GM18505 (cell line): ENCODE measurements around the gene DOK6.

Experiments used
- ATAC-seq: cut with Tn5 transposase; IDR thresholded peaks from one replicate; pipeline ENCODE4 v1.9.1; 2021; ENCODE audit not compliant: unreplicated experiment
- POLR2A ChIP-seq: IDR thresholded peaks from 4 replicates; pipeline ENCODE4 v1.6.1; 2011; ENCODE audit warnings: borderline replicate concordance; ENCODE audit not compliant: insufficient read depth, insufficient read length; ENCODE audit errors: extremely low read depth

Gene DOK6

GRCh38 chr18:69586537-69586936 lies 185.8 kb downstream of the DOK6 start:
- no peak for ATAC-seq
- TF ChIP-seq POLR2A: no peak

- TF ChIP-seq POLR2A: no peak
- ATAC-seq: no peak
These were observed 187.6 kb downstream of the DOK6 start for GRCh38 chr18:69588301-69588700.

- no peak for ATAC-seq
- TF ChIP-seq POLR2A: no peak
These were observed 189.5 kb downstream of the DOK6 start for GRCh38 chr18:69590150-69590549.

- no peak for ATAC-seq
- no peak for TF ChIP-seq POLR2A
These were observed 195.7 kb downstream of the DOK6 start for GRCh38 chr18:69596345-69596744.

- no peak for TF ChIP-seq POLR2A
- no peak for ATAC-seq
These were observed 196.9 kb downstream of the DOK6 start for GRCh38 chr18:69597561-69597960.

GRCh38 chr18:69599377-69599776 lies 198.7 kb downstream of the DOK6 start:
- no peak for TF ChIP-seq POLR2A
- ATAC-seq: no peak

GRCh38 chr18:69612242-69612641 lies 211.6 kb downstream of the DOK6 start:
- no peak for ATAC-seq
- no peak for TF ChIP-seq POLR2A

GRCh38 chr18:69616114-69616513 lies 215.4 kb downstream of the DOK6 start:
- no peak for ATAC-seq

GRCh38 chr18:69617408-69617807 lies 216.7 kb downstream of the DOK6 start:
- TF ChIP-seq POLR2A: no peak
- no peak for ATAC-seq

More at GRCh38 chr18:69616114-69616513, 215.4 kb downstream of the DOK6 start:
- no peak for TF ChIP-seq POLR2A

- no peak for TF ChIP-seq POLR2A
- no peak for ATAC-seq
These were observed 217.2 kb downstream of the DOK6 start for GRCh38 chr18:69617888-69618287.

- no peak for ATAC-seq
- no peak for TF ChIP-seq POLR2A
These were observed 221.5 kb downstream of the DOK6 start for GRCh38 chr18:69622184-69622583.

- no peak for ATAC-seq
- no peak for TF ChIP-seq POLR2A
These were observed 222.3 kb downstream of the DOK6 start for GRCh38 chr18:69622961-69623360.

- ATAC-seq: no peak
- TF ChIP-seq POLR2A: no peak
These were observed 225.5 kb downstream of the DOK6 start for GRCh38 chr18:69626171-69626570.

- ATAC-seq: no peak
- TF ChIP-seq POLR2A: no peak
These were observed 226.1 kb downstream of the DOK6 start for GRCh38 chr18:69626643-69627242.
